Tracheal epithelial cell (primary cell): ENCODE measurements around the gene NPTXR. TPM values are rescaled to one million over a fixed set of nuclear protein-coding genes. Genes with fewer than 3 reads are reported as not detected.

ENCODE experiments used
- total RNA-seq: library from RNA; depleted of rRNA; stranded (reverse); fragments of >200 nt; gene quantifications from 2 replicates; pipeline ENCODE4 v1.2.1, GENCODE V29; 2014

NPTXR gene
- total RNA-seq = 0.48 TPM in 1 of 2 replicates, not detected in the other

DNA sequence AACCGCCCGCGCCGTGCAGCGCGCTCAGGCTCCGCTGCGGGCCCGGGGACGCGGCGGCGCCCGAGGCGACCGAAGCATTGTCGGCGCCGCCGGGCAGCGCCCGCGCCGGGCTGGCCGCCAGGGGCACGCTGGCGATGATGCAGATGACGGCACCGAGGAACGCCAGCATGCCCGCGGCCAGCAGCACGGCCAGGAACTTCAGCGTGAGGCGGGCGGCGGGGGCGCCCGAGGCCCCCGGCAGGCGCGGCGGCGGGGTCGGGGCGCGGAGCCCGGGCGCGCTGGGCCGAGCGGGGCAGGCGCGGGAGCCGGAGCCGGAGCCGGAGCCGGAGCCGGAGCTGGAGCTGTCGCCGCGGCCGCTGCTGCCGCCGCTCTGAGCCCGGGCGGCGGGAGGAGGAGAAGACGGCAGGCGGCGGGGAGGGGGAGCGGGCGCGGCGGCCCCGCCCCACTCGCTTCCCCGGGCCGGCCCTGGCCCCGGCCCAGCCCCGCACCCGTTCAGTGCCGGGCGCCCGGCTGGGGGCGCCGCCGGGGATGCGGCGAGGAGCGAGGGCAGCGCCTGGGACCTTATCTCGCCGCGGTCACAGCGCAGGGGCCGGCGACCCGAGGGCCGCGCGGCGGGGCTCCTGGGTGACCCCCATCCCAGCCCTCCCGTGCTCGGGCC is at the start of gene NPTXR:
Gene NPTXR, minus strand, starts transcription at position 372 of the 658 bp plus-strand sequence.

DNA sequence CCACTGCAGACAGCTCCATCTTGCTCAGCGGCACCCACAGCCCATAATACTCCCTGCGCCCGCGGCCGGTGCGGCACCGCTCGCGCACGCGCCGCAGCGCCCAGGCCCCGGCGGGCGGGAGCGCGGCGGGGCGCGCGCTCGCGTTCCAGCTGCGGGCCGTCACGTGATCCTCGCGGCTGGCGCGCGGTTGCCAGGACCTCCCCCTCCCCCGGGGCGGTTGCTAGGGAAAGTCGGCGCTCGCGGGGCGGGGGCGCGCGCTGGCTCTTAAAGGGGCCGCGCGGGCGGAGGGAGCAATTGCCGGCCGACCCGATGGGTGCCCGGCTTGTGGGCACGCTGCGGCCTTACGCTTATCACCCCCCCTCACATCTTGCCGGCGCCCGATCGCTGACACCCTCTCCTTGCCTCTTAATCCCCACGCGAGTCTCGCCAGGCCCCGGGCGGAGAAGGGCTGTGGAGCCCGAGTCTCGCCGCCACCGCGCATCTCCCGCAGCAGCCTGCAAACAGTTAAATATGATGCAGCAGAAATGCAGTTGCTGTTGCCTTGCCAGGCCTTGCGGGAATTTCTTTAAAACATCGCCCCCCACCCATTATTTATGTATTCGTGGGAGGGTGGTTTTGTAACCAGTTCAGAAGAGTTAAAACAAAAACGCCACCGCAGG is 28.5 kb upstream of the NPTXR start, which contains the start of gene CBX6:
Gene CBX6, minus strand, starts transcription at position 45 of the 659 bp plus-strand sequence. Its CDS starts 26 bp downstream, at position 19.

GRCh38 chr22:38793721-38794466 is 49.9 kb downstream of the NPTXR start, which contains the start of gene DNAL4:
TSS of gene DNAL4 (minus strand) at chr22:38794143. CDS start at chr22:38782731, 11,412 bp downstream.

Other genes starting within 250 kb of the NPTXR start
- 0.21 and 0.48 TPM in 2 replicates for gene FAM227A, start 187.6 kb downstream of the NPTXR start, total RNA-seq
- 7.2 and 13.5 TPM in 2 replicates for gene CBY1, start 187.4 kb downstream of the NPTXR start, total RNA-seq
- gene TOMM22, start 162.1 kb downstream of the NPTXR start, total RNA-seq = 64.8 and 71.4 TPM in 2 replicates
- 101 and 133 TPM in 2 replicates for gene JOSD1, start 143.1 kb downstream of the NPTXR start, total RNA-seq
- 22.2 and 27.7 TPM in 2 replicates for gene GTPBP1, start 138.1 kb downstream of the NPTXR start, total RNA-seq
- gene SUN2, start 88.0 kb downstream of the NPTXR start, total RNA-seq = 80.0 and 91.4 TPM in 2 replicates
- 17.8 and 39.6 TPM in 2 replicates for gene DNAL4, start 49.9 kb downstream of the NPTXR start, total RNA-seq
- gene CBX6, start 28.2 kb upstream of the NPTXR start, total RNA-seq = 12.0 and 14.1 TPM in 2 replicates
- gene APOBEC3A, start 113.6 kb upstream of the NPTXR start, total RNA-seq = 0.21 and 0.72 TPM in 2 replicates
- gene APOBEC3B, start 138.3 kb upstream of the NPTXR start, total RNA-seq = 0.72 TPM in 1 of 2 replicates, not detected in the other
- gene APOBEC3C, start 170.2 kb upstream of the NPTXR start, total RNA-seq = 5.8 and 13.4 TPM in 2 replicates
- gene APOBEC3D, start 177.1 kb upstream of the NPTXR start, total RNA-seq = 0.24 and 0.43 TPM in 2 replicates
- 2.1 and 5.3 TPM in 2 replicates for gene APOBEC3F, start 196.8 kb upstream of the NPTXR start, total RNA-seq
- gene APOBEC3G, start 233.2 kb upstream of the NPTXR start, total RNA-seq = 4.6 and 9.6 TPM in 2 replicates